NCI-H774 (cell line): ENCODE results near the gene GNRHR.
"Not testable (repeated sequence)": the region's sequence is repeated elsewhere in the genome, so short reads cannot be mapped to it uniquely, and the experiment has no call there.

Experiments
- DNase-seq: peaks from one replicate; lab custom pipeline; 2025; lab: John Stamatoyannopoulos, UW

The GNRHR gene

DNA sequence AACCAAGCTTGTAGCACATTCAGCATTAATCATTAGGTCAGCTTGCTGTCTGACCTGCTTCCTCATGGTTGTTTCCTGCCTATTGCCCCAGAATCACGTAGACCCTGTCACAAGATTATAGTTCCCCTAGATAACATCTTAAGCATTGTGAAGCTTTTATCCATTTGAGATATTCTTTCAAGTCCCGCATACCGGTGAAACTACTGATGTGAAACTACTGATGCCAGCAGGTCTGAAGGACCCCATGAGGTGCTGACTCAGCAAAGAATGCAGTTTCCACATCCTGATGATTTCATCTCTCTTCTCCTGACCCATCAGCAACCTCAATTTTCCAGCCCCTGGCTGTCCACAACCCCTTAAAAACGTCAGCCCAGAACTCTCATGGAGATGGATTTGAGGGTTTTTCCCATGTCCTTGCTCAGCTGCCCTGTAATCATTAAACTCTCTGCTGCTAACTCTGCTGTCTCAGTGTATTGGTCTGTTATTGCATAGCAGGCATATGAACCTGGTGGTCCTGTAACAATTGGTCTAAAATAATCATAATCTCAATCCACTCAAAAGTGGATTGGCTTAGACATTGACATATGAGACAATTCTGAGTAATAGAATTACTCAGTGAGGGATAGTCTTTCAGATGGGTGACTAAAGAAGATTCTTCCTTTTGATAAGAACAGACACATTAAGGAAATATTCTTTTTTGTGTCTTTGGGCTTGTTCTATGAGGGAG lies 26.9 kb downstream of the GNRHR start:
- no peak for DNase-seq

GRCh38 chr4:67725981-67726380 lies 28.2 kb downstream of the GNRHR start:
- no peak for DNase-seq

GRCh38 chr4:67725132-67725531 lies 29.1 kb downstream of the GNRHR start:
- DNase-seq: no peak

DNA sequence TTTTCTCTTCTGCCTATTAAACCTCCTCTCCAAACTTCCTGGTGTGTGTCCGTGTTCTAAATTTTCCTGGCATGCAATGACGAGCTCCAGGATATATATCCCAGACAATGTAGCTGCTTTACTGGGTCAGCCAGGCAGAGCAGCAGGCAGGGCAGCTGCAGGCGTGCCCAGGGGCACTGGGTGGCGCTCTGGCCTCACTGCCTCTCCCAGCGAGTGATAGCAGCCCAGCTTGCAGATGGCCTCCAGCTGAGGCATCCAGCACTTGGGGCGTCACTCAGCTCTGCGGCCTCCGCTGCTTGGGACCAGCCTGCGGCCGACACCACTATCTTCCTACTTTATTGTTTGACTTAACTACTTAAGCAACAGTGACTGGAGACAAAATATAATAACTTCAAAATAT lies 30.2 kb downstream of the GNRHR start:
- no peak for DNase-seq

GRCh38 chr4:67723341-67723740 lies 30.8 kb downstream of the GNRHR start:
- no peak for DNase-seq

- no peak for DNase-seq
Measured at GRCh38 chr4:67721770-67722597, 32.2 kb downstream of the GNRHR start.

DNA sequence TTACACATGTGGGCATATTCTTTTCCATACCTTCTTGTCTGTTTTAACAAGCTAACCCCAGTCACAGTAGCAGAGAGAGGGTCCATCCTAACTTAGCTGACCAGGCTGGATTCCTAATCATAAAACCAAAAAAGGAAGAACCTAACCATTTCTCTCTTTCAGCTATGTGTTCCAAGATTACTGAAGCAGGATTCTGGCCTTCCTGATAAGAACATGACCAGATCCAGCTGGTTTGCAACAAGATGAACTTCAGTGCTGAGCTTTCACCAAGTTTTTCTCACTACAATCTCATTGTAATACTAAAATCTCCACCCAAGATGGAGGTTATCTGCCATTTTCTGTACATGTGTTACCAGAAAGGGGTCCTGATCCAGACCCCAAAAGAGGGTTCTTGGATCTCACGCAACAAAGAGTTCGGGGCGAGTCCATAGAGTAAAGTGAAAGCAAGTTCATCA lies 32.8 kb downstream of the GNRHR start:
- no peak for DNase-seq

DNA sequence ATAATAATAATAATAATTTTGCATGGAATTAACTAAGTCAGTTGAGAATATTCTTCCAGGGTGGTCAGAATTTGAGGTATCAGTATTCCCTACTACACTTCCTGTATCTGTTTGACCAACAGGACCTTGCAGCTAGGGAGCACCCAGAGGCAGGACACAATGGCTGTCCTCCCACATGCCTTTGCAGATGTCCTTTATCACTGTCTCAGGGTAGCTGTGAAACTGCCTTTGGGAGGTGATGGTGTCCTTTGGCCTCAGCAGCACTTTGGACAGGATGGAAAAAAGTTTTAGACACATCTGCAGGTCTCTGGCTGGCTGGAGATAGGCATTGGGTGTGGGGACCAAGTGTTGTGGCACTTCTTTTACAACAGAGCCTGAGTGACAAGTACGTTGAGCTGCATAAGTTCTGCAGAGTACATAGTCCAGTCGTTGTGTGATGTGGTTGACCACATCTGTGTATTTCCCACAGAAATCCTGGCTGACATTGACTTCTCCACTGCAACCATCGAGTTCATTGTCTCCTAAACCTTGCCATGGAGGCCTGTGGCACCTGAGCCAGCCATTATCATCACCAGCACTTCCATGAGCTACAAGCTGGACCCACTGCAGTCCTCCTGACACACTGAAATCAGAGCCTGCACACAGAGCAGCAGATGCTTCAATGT lies 34.1 kb downstream of the GNRHR start:
- no peak for DNase-seq

- DNase-seq: no peak
Measured at GRCh38 chr4:67718848-67719247, 35.3 kb downstream of the GNRHR start.

- no peak for DNase-seq
Measured at GRCh38 chr4:67717586-67717985, 36.6 kb downstream of the GNRHR start.

DNA sequence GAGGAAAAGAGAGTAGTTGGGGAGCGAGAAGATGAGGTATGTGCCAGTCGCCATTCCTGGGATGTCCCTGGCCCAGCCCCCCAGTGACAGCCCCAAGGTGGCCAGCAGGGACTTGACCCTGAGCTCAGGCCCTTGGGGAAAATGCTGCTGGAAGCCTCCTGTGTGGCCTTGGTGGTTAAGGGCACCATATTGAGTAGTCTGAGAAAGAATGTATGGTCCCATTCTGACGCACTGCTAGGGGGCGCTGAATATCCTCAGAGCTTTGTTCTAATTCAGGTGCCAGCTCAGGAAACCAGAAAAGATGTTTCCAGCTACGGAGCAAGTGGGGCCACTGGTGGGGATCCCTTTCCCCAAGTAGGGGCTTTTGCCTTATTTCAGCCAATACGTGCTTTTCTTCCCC lies 39.2 kb downstream of the GNRHR start:
- DNase-seq: no peak

DNA sequence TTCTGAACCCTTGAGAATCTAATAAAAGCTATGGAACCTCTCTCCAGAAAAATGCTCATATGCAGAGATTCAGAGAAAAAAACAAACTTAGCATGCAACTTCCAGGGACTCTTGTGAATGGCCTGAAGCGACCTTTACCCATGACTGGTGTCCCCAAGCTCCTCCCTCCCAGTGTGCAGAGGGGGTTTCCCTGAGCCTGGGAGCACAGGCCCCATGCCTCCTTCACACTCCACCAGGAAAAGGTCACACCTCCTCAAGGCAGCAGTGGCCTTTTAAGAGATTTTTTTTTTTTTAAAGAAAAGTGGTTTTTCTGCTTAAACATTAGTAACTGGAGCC lies 40.0 kb downstream of the GNRHR start:
- no peak for DNase-seq

- no peak for DNase-seq
Measured at GRCh38 chr4:67713529-67714247, 40.5 kb downstream of the GNRHR start.

DNA sequence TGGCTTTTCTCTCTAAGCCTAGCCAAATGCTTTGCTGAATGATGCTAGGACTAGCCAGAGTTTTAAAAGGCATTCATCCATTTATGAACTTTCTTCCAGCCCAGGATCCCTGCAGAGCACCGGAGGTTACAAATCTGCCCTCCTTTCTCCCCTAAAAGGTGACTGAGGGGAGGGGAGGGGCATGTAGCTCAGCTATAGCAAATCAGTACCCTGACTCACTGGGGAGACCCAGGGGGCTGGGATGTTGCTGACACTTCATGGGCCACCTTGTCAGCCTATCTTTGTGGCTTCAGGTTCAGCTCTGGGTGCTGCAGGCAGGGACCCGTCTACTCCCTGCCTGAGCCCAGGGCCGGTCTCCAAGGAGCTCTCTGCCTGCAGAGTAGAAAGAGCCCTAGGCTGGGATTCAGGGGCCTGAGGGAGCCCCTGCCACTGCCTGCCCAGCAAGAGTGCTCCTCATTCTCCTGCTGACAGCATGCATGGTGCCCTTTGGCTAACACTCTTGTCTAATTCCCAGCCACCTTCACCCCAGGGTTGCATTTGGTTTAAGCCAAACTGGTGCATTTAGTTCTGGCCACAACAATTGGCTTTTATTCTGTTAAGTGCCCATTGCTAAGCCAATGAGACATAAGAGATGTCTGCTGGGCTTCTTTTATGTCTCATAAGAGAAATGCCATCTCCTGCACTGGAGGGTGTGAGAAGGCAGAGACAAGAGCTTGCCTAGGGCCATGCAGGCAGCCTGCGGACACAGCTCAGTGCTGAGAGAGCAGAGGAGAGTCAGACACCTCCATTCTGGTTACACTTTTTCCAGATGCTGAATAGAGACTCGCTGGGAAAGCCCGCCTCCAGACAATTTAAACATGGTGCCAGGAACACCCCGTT lies 41.3 kb downstream of the GNRHR start:
- DNase-seq: no peak

GRCh38 chr4:67712000-67712625 lies 42.1 kb downstream of the GNRHR start:
- no peak for DNase-seq

- not testable (repeated sequence) for DNase-seq
Measured at GRCh38 chr4:67706682-67707081, 47.5 kb downstream of the GNRHR start.

DNA sequence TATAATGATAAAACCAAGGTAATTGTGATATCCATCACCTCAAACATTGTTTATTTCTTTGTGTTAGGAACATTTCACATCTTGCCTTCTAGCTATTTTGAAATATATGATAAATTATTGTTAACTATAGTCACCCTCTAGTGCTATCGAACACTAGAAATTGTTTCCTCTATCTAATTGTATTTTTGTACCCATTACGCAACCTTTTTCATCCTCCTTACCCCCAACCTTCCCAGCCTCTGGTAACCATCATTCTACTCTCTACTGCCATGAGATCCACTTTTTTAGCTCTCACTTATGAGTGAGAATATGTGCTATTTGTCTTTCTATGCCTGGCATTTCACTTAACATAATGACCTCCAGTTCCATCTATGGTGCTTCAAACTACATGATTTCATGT lies 49.3 kb downstream of the GNRHR start:
- no peak for DNase-seq

GRCh38 chr4:67702166-67702565 lies 52.0 kb downstream of the GNRHR start:
- no peak for DNase-seq

GRCh38 chr4:67701517-67701850 lies 52.7 kb downstream of the GNRHR start:
- DNase-seq: no peak

- peak; percentile 89 for DNase-seq
Measured at GRCh38 chr4:67700738-67701516, 53.3 kb downstream of the GNRHR start, which contains the start of gene UBA6. TSS of gene UBA6 (minus strand) at chr4:67701155. CDS start at chr4:67701119, 36 bp downstream.
